IMR-90 (cell line): ENCODE data around the gene MLIP. TPM values are rescaled to one million over a fixed set of nuclear protein-coding genes. Genes with fewer than 3 reads are reported as not detected.

Experiments
- ATAC-seq: fragments of 200-7000 bp; cut with Tn5 transposase; 2 replicates; pipeline ENCODE4 v1.9.1; 2020; ENCODE audit warnings: low read depth, mild to moderate bottlenecking, moderate library complexity
- BruUV-seq: library from RNA; stranded (reverse); fragments of 400-500 nt; replicated peaks from 2 replicates; lab custom pipeline; 2021; lab: Mats Ljungman, UMichigan
- CTCF ChIA-PET: fragments of 300-600 bp; formaldehyde crosslinking; extraction: SDS; loops from one replicate; lab custom pipeline; 2021; ENCODE audit warnings: antibody characterized with exemption; lab: Yijun Ruan, JAX
- POLR2A ChIA-PET: fragments of 300-600 bp; sonication (Branson Sonifier 250); formaldehyde crosslinking; loops from one replicate; lab custom pipeline; 2022; ENCODE audit warnings: antibody characterized with exemption; ENCODE audit not compliant: unreplicated experiment; lab: Charles Lee
- DNase-seq: peaks from one replicate; pipeline ENCODE4 v3.0.0; 2013
- H2AFZ ChIP-seq: replicated peaks from 2 replicates; pipeline ENCODE3; 2013; ENCODE audit warnings: low read length, mild to moderate bottlenecking; ENCODE audit not compliant: poor library complexity
- H2AK5ac ChIP-seq: 2 replicates; pipeline ENCODE4 v1.6.1; 2013; ENCODE audit warnings: low read depth, low read length, inconsistent platforms
- H2AK9ac ChIP-seq: replicated peaks from 2 replicates; pipeline ENCODE3; 2013; ENCODE audit warnings: mild to moderate bottlenecking, low read depth, low read length, moderate library complexity; ENCODE audit not compliant: poor library complexity
- H2BK120ac ChIP-seq: 2 replicates; pipeline ENCODE4 v1.6.1; 2013; ENCODE audit warnings: low read depth, low read length, inconsistent platforms
- H2BK15ac ChIP-seq: 3 replicates; pipeline ENCODE4 v1.6.1; 2013; ENCODE audit warnings: low read depth, low read length, inconsistent platforms
- H2BK20ac ChIP-seq: 2 replicates; pipeline ENCODE4 v1.6.1; 2013; ENCODE audit warnings: low read depth, mild to moderate bottlenecking, inconsistent platforms, low read length, moderate library complexity
- H2BK5ac ChIP-seq: 2 replicates; pipeline ENCODE4 v1.6.1; 2013; ENCODE audit warnings: mild to moderate bottlenecking, low read depth, low read length, inconsistent platforms; ENCODE audit not compliant: poor library complexity, severe bottlenecking
- H3K14ac ChIP-seq: replicated peaks from 2 replicates; pipeline ENCODE4 v1.6.1; 2013; ENCODE audit warnings: low read depth, low read length, inconsistent platforms
- H3K18ac ChIP-seq: 2 replicates; pipeline ENCODE4 v1.6.1; 2013; ENCODE audit warnings: low read depth, low read length, control low read depth
- H3K23ac ChIP-seq: 2 replicates; pipeline ENCODE4 v1.6.1; 2013; ENCODE audit warnings: low read depth, low read length, inconsistent platforms
- H3K27ac ChIP-seq: 2 replicates; pipeline ENCODE4 v1.5.1; 2013; ENCODE audit warnings: mild to moderate bottlenecking, control low read depth, low read length; ENCODE audit not compliant: insufficient read depth
- H3K27me3 ChIP-seq: 2 replicates; pipeline ENCODE4 v1.6.1; 2013; ENCODE audit warnings: low read length; ENCODE audit not compliant: control insufficient read depth, insufficient read depth
- H3K36me3 ChIP-seq: 2 replicates; pipeline ENCODE4 v1.6.1; 2013; ENCODE audit warnings: low read length, mixed read lengths; ENCODE audit not compliant: control insufficient read depth, insufficient read depth
- H3K4ac ChIP-seq: 2 replicates; pipeline ENCODE4 v1.6.1; 2013; ENCODE audit warnings: low read depth, low read length, inconsistent platforms
- H3K4me1 ChIP-seq: 2 replicates; pipeline ENCODE4 v1.6.1; 2013; ENCODE audit warnings: low read length, mixed read lengths; ENCODE audit not compliant: control insufficient read depth, insufficient read depth
- H3K4me2 ChIP-seq: 2 replicates; pipeline ENCODE4 v1.6.1; 2013; ENCODE audit warnings: low read depth, mild to moderate bottlenecking, control low read depth, low read length, moderate library complexity
- H3K4me3 ChIP-seq: 2 replicates; pipeline ENCODE4 v1.5.1; 2013; ENCODE audit warnings: low read depth, mild to moderate bottlenecking, control low read depth, low read length, moderate library complexity; ENCODE audit not compliant: insufficient read depth
- H3K56ac ChIP-seq: 2 replicates; pipeline ENCODE4 v1.6.1; 2013; ENCODE audit warnings: low read length, inconsistent platforms; ENCODE audit not compliant: insufficient read depth; ENCODE audit errors: extremely low read depth
- H3K79me1 ChIP-seq, 2 experiments: 2 replicates each; pipeline ENCODE4 v1.6.1; 2013; ENCODE audit warnings: low read length in 2 of 2, inconsistent platforms in 1 of 2, low read depth in 1 of 2
- H3K9ac ChIP-seq: 2 replicates; pipeline ENCODE4 v1.6.1; 2013; ENCODE audit warnings: low read depth, low read length, control low read depth
- H3K9me1 ChIP-seq: 2 replicates; pipeline ENCODE4 v1.6.1; 2013; ENCODE audit warnings: low read length, inconsistent platforms; ENCODE audit not compliant: insufficient read depth
- H3K9me3 ChIP-seq: 2 replicates; pipeline ENCODE4 v1.6.1; 2013; ENCODE audit warnings: low read length; ENCODE audit not compliant: control insufficient read depth, insufficient read depth
- H4K20me1 ChIP-seq: 2 replicates; pipeline ENCODE4 v1.6.1; 2013; ENCODE audit warnings: low read length, inconsistent platforms; ENCODE audit not compliant: insufficient read depth
- H4K5ac ChIP-seq: 2 replicates; pipeline ENCODE4 v1.6.1; 2013; ENCODE audit warnings: mild to moderate bottlenecking, low read depth, low read length, control low read depth
- H4K8ac ChIP-seq, 2 experiments: 2 replicates each; pipeline ENCODE4 v1.6.1; 2013; ENCODE audit warnings: low read depth in 2 of 2, low read length in 2 of 2, control low read depth in 1 of 2, inconsistent platforms in 1 of 2
- H4K91ac ChIP-seq: 2 replicates; pipeline ENCODE4 v1.6.1; 2013; ENCODE audit warnings: low read depth, low read length, inconsistent platforms; ENCODE audit not compliant: insufficient read depth
- CEBPB ChIP-seq: IDR thresholded peaks from 2 replicates; pipeline ENCODE4 v1.6.1; 2012; ENCODE audit warnings: low read depth, low read length, improper control_type of control experiment
- MAFK ChIP-seq: IDR thresholded peaks from 2 replicates; pipeline ENCODE4 v1.6.1; 2012; ENCODE audit warnings: low read depth, low read length, improper control_type of control experiment
- MAZ ChIP-seq: IDR thresholded peaks from 2 replicates; pipeline ENCODE4 v1.6.1; 2012; ENCODE audit warnings: low read depth, mild to moderate bottlenecking, low read length, improper control_type of control experiment, moderate library complexity, borderline replicate concordance
- MXI1 ChIP-seq: IDR thresholded peaks from 2 replicates; pipeline ENCODE4 v1.6.1; 2012; ENCODE audit warnings: low read depth, mild to moderate bottlenecking, low read length, moderate library complexity, borderline replicate concordance
- POLR2A ChIP-seq: IDR thresholded peaks from 2 replicates; pipeline ENCODE4 v1.6.1; 2012; ENCODE audit warnings: mild to moderate bottlenecking, low read depth, low read length
- RAD21 ChIP-seq: IDR thresholded peaks from 2 replicates; pipeline ENCODE4 v1.6.1; 2012; ENCODE audit warnings: low read length, improper control_type of control experiment
- RCOR1 ChIP-seq: IDR thresholded peaks from 2 replicates; pipeline ENCODE4 v1.6.1; 2012; ENCODE audit warnings: mild to moderate bottlenecking, low read length, improper control_type of control experiment; ENCODE audit not compliant: insufficient replicate concordance
- WGBS, 2 experiments: methylation state at CpG; one replicate each; pipeline versions ENCODE4 v1.1.5 to v1.1.7; 2013; ENCODE audit warnings: missing lambda C conversion rate in 2 of 2; ENCODE audit not compliant: insufficient read length in 1 of 2; ENCODE audit errors: extremely low coverage in 2 of 2; 5-methylcytosine and 5-hydroxymethylcytosine counted together
- dilution Hi-C: fragments of 300-500 bp; cut with HindIII; formaldehyde crosslinking; loops from one replicate; pipeline ENCODE4 v1.14.3; 2018; ENCODE audit warnings: low sequenced_read_pairs; ENCODE audit not compliant: unreplicated experiment
- in situ Hi-C: fragments of 300-500 bp; cut with MboI; formaldehyde crosslinking; loops from 3 replicates; pipeline ENCODE4 v1.14.3; 2019; ENCODE audit warnings: low sequenced_read_pairs, inconsistent platforms, mixed read lengths
- intact Hi-C: fragments of 100-400 bp; cut with micrococcal nuclease; formaldehyde crosslinking; loops from 2 replicates; pipeline ENCODE4 v1.10.0; 2022
- polyA plus RNA-seq, 3 experiments: library from polyadenylated mRNA; depleted of rRNA; stranded (reverse); fragments of >200 nt; gene quantifications; 2 replicates each; pipeline ENCODE4 v1.2.3, GENCODE V29; 2012; ENCODE audit warnings: low replicate concordance in 1 of 3
- total RNA-seq: library from RNA; depleted of rRNA; stranded (reverse); fragments of >200 nt; gene quantifications from 2 replicates; pipeline ENCODE4 v1.2.3, GENCODE V29; 2012

MLIP gene
- total and polyA plus RNA-seq, 2 of the 4 experiments (the other 2 are of a cell fraction): not detected

GRCh38 chr6:54073487-54073886 lies 37.8 kb upstream of the MLIP start:
- no CpG with 5 or more reads among the region's 2 CpGs for WGBS, 2 experiments
- no peak overlapping the region for H2BK5ac ChIP-seq
- H3K27me3 ChIP-seq: no peaks in the 10 kb centered on the region
- no peaks in the 10 kb centered on the region for H3K9me1 ChIP-seq
- H4K20me1 ChIP-seq: no peaks in the 10 kb centered on the region
- dilution Hi-C loops: no loop called here
- no peak overlapping the region for H3K4ac ChIP-seq
- no peaks in the 10 kb centered on the region for H3K79me1 ChIP-seq
- H3K4me3 ChIP-seq: no peak overlapping the region
- H2BK120ac ChIP-seq: no peak overlapping the region
- H3K14ac ChIP-seq: no peak overlapping the region
- H2BK20ac ChIP-seq: no peak overlapping the region
- no peak overlapping the region for H3K27ac ChIP-seq
- H3K23ac ChIP-seq: no peak overlapping the region
- intact Hi-C loops: no loop called here
- H2AK9ac ChIP-seq: no peak overlapping the region
- no peak overlapping the region for H2BK15ac ChIP-seq
- BruUV-seq: no TSS peak
- H4K8ac ChIP-seq: no peak overlapping the region
- no peak overlapping the region for H3K18ac ChIP-seq
- H4K91ac ChIP-seq: no peak overlapping the region
- H3K4me1 ChIP-seq: peaks cover 5% of the 10 kb centered on the region; the same call in 1 of the 2 replicates
- ATAC-seq: no peak
- H3K36me3 ChIP-seq: no peaks in the 10 kb centered on the region
- no peak overlapping the region for H2AK5ac ChIP-seq
- H2AFZ ChIP-seq: no peak overlapping the region
- POLR2A ChIA-PET: no interaction called here
- no peak for DNase-seq
- H4K5ac ChIP-seq: no peak overlapping the region
- TF ChIP-seq POLR2A: no peak
- TF ChIP-seq RCOR1: no peak
- no peak for TF ChIP-seq MAZ
- TF ChIP-seq MXI1: no peak
- no peak for TF ChIP-seq CEBPB
- no peak for TF ChIP-seq RAD21
- no peak for TF ChIP-seq MAFK
- CTCF ChIA-PET: no interaction called here
- no peaks in the 10 kb centered on the region for H3K9me3 ChIP-seq
- no peak overlapping the region for H3K4me2 ChIP-seq
- H3K9ac ChIP-seq: no peak overlapping the region
- no peak overlapping the region for H3K56ac ChIP-seq
- in situ Hi-C loops: no loop called here
